Endodermal cell (in vitro differentiated cells): ENCODE data around the gene MST1. TPM values are rescaled to one million over a fixed set of nuclear protein-coding genes. Genes with fewer than 3 reads are reported as not detected.

Experiments
- DNase-seq: peaks from one replicate; pipeline ENCODE4 v3.0.0-alpha.2; 2017
- H3K27ac ChIP-seq: 2 replicates; pipeline ENCODE4 v1.5.1; 2013; ENCODE audit warnings: mild to moderate bottlenecking, low read depth, low read length, moderate library complexity
- H3K27me3 ChIP-seq: 2 replicates; pipeline ENCODE4 v1.6.1; 2013; ENCODE audit warnings: mild to moderate bottlenecking, low read length, moderate library complexity; ENCODE audit not compliant: insufficient read depth, control insufficient read depth, poor library complexity, severe bottlenecking
- H3K36me3 ChIP-seq: 2 replicates; pipeline ENCODE4 v1.7.0; 2013; ENCODE audit warnings: mild to moderate bottlenecking, low read length, moderate library complexity; ENCODE audit not compliant: control insufficient read depth, insufficient read depth
- H3K4me1 ChIP-seq: one replicate; pipeline ENCODE4 v1.7.0; 2013; ENCODE audit warnings: low read length; ENCODE audit not compliant: control insufficient read depth, insufficient read depth
- H3K4me3 ChIP-seq: 2 replicates; pipeline ENCODE4 v1.5.1; 2013; ENCODE audit warnings: mild to moderate bottlenecking, low read length, moderate library complexity
- H3K9ac ChIP-seq: 2 replicates; pipeline ENCODE4 v1.6.1; 2013; ENCODE audit warnings: mild to moderate bottlenecking, low read length, moderate library complexity; ENCODE audit not compliant: poor library complexity, severe bottlenecking; ENCODE audit errors: extremely low read depth
- H3K9me3 ChIP-seq: 2 replicates; pipeline ENCODE4 v1.6.1; 2013; ENCODE audit warnings: mild to moderate bottlenecking, low read length, moderate library complexity; ENCODE audit not compliant: control insufficient read depth
- H3K27ac Mint-ChIP-seq: 2 replicates; pipeline ENCODE4 v1.8.0; 2020; ENCODE audit warnings: mixed read lengths
- H3K27me3 Mint-ChIP-seq: 2 replicates; pipeline ENCODE4 v1.8.0; 2021; ENCODE audit warnings: mild to moderate bottlenecking, mixed read lengths; ENCODE audit not compliant: insufficient read depth
- H3K36me3 Mint-ChIP-seq: 2 replicates; pipeline ENCODE4 v1.8.0; 2020; ENCODE audit warnings: low read depth, mixed read lengths
- H3K4me1 Mint-ChIP-seq: 2 replicates; pipeline ENCODE4 v1.8.0; 2020; ENCODE audit warnings: mixed read lengths
- H3K4me3 Mint-ChIP-seq: 2 replicates; pipeline ENCODE4 v1.8.0; 2020; ENCODE audit warnings: mild to moderate bottlenecking, moderate library complexity, mixed read lengths
- H3K9me3 Mint-ChIP-seq: 2 replicates; pipeline ENCODE4 v1.8.0; 2020; ENCODE audit warnings: mild to moderate bottlenecking, mixed read lengths
- WGBS, 2 experiments: methylation state at CpG; one replicate each; pipeline versions ENCODE4 v1.1.5 to v1.1.7; 2013; ENCODE audit warnings: missing lambda C conversion rate in 2 of 2, mixed read lengths in 1 of 2; ENCODE audit not compliant: insufficient coverage in 1 of 2, insufficient read length in 1 of 2; 5-methylcytosine and 5-hydroxymethylcytosine counted together
- total RNA-seq, 2 donors: library from RNA; stranded (reverse); fragmentation: NEBNext Ultra II Directional in 1 of 2; extraction: Animal tissue kit (Norgen Biotek cat#: 25700) in 1 of 2; gene quantifications; 2 replicates in 1 of 2; 3 replicates in 1 of 2; pipeline ENCODE4 v1.2.1, GENCODE V29; 2021
- TF ChIP-seq, protein P1 (sequence below): fragments of 200-600 bp; sonication (generic); conservative IDR thresholded peaks from 2 replicates; pipeline ENCODE4 v1.5.0; 2021; ENCODE audit warnings: antibody characterized with exemption, mild to moderate bottlenecking

MST1 gene
- total RNA-seq, 2 donors from 2014 or later = 30.8 to 35.5 TPM

DNA sequence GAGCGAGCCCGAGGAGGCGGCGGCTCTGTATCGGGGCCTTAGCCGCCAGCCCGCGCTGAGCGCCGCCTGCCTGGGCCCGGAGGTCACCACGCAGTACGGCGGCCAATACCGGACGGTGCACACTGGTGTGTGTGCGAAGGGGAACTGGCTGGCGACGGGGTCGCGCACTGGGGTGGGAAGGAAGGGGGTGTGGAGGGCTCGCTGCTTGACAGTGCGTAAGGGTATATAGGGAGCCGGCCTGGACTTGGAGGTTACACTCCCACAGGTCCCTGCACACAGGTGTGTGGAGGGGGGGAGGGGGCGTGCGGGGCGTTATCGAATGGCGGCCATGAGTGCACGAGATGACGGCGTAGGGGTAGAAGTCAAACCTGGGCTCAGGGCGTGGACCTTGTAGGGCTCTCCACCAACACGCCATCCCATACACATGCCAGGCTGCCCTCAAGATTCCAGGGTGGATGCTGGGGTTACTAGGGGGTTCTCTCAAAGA is 14.7 kb downstream of the MST1 start:
- peak overlapping the region; percentile 84 for H3K4me3 Mint-ChIP-seq
- H3K9me3 Mint-ChIP-seq = no peaks in the 10 kb centered on the region
- Histone ChIP-seq H3K36me3 (peaks cover 41% of the 10 kb centered on the region), H3K9me3 (no peaks in the 10 kb centered on the region), H3K27me3 (no peaks in the 10 kb centered on the region), H3K27ac (no peak overlapping the region), H3K9ac (peak overlapping the region; percentile 60), H3K4me3 (peak overlapping the region; percentile 82), H3K4me1 (peaks cover 3% of the 10 kb centered on the region)
- H3K4me1 Mint-ChIP-seq = peaks cover 13% of the 10 kb centered on the region
- peak overlapping the region; percentile 58 for H3K27ac Mint-ChIP-seq
- DNase-seq = no peak
- H3K27me3 Mint-ChIP-seq = no peaks in the 10 kb centered on the region
- H3K36me3 Mint-ChIP-seq = peaks cover 28% of the 10 kb centered on the region
- TF ChIP-seq, protein P1, sequence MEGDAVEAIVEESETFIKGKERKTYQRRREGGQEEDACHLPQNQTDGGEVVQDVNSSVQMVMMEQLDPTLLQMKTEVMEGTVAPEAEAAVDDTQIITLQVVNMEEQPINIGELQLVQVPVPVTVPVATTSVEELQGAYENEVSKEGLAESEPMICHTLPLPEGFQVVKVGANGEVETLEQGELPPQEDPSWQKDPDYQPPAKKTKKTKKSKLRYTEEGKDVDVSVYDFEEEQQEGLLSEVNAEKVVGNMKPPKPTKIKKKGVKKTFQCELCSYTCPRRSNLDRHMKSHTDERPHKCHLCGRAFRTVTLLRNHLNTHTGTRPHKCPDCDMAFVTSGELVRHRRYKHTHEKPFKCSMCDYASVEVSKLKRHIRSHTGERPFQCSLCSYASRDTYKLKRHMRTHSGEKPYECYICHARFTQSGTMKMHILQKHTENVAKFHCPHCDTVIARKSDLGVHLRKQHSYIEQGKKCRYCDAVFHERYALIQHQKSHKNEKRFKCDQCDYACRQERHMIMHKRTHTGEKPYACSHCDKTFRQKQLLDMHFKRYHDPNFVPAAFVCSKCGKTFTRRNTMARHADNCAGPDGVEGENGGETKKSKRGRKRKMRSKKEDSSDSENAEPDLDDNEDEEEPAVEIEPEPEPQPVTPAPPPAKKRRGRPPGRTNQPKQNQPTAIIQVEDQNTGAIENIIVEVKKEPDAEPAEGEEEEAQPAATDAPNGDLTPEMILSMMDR = no peak
- 3 to 6% methylated on average over 9 to 34 of the region's 34 CpGs for WGBS, 2 experiments

DNA sequence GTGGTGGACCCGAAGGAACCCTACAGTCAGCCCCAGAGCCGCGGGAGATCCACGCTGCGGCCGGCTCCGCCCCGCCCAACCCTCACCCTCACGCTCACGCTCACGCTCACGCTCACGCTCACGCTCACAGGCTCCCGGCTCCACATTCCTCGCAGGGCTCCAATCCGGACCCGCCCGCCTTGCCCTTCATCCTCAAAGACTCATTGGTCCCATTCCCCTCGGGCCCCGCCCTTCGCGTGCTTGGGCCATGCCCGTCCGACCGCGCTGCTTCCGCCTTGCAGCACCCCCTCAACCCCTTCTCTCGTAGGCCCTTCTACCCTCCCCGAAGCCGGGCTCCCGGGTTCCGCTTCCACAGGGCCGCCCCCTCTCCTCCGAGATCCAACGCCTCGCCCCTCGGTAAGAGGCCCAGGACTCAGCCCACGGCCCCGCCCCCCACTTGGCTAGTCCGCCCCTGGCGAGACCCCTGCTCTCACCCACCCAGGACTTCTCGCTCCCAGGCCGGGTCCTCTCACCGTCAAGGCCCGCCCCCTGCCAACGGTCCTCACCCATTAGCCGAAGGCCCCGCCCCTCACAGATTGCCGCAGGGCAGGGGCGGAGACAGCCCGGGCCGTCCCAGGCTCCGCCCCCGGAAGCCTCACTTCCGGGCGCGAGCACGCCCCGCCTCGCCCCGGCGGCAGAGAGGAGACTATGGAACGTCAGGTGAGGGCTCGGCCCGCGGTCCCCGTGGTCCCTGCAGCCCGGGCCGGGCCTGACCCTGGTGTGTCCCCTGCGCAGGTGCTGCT is 15.4 kb downstream of the MST1 start, which contains the start of gene APEH:
TSS of gene APEH (plus strand) at position 637 of the 782 bp plus-strand sequence. CDS start at position 688, 51 bp downstream.
- H3K36me3 ChIP-seq = peaks cover 35% of the 10 kb centered on the region
- Mint-ChIP-seq H3K4me1 (peaks cover 15% of the 10 kb centered on the region), H3K36me3 (peaks cover 28% of the 10 kb centered on the region), H3K9me3 (no peaks in the 10 kb centered on the region), H3K27ac (peak within 1 kb of the TSS; percentile 98), H3K27me3 (no peaks in the 10 kb centered on the region), H3K4me3 (peak within 1 kb of the TSS; percentile 84)
- peak within 1 kb of the TSS; percentile 60 for H3K9ac ChIP-seq
- TF ChIP-seq, protein P1 = no peak
- peak within 1 kb of the TSS; percentile 91 for H3K27ac ChIP-seq
- peak; percentile 99 for DNase-seq
- peak within 1 kb of the TSS; percentile 82 for H3K4me3 ChIP-seq
- H3K9me3 ChIP-seq = no peaks in the 10 kb centered on the region
- H3K4me1 ChIP-seq = peaks cover 3% of the 10 kb centered on the region
- WGBS, 2 experiments = 0% methylated on average over 31 to 70 of the region's 71 CpGs
- no peaks in the 10 kb centered on the region for H3K27me3 ChIP-seq

DNA sequence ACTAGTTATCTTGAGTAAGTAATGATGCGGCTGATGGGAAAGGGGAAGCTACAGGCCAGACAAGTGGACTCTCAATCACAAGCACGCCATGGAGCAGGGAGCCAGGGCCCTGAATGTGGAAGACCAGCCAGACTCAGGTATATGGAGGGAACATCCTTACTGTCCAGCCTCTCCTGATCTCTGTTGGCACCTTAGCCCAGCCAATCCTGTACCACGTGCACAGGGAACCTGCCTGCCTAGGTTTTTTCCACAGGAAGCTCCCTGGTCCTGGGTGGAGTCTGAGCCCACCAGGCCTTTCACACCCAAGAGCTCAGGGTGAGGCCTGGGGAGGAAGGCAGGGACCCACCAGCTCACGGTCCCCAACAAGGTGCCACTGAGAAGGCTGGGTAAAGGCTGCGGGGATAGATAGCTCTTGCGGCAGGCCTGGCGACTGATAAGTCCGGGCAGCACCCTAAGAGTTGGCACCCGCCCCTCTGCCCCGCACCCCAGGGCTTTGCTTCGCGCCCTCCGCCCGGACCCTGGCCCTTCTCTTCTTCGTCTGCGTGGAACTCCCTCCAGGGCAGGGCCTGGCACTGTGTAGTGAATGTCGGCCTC is 16.1 kb downstream of the MST1 start:
- Histone ChIP-seq H3K27me3 (no peaks in the 10 kb centered on the region), H3K9me3 (no peaks in the 10 kb centered on the region), H3K36me3 (peaks cover 28% of the 10 kb centered on the region), H3K9ac (peak overlapping the region; percentile 53), H3K4me1 (peaks cover 3% of the 10 kb centered on the region), H3K4me3 (peak overlapping the region; percentile 82), H3K27ac (peak overlapping the region; percentile 91)
- Mint-ChIP-seq H3K27ac (peak overlapping the region; percentile 98), H3K36me3 (peaks cover 23% of the 10 kb centered on the region), H3K4me1 (peaks cover 19% of the 10 kb centered on the region), H3K9me3 (no peaks in the 10 kb centered on the region), H3K4me3 (peak overlapping the region; percentile 84), H3K27me3 (no peaks in the 10 kb centered on the region)
- no peak for DNase-seq
- 21 to 22% methylated on average over 9 to 17 of the region's 17 CpGs for WGBS, 2 experiments
- TF ChIP-seq, protein P1 = no peak
